SK-N-SH treated with all-trans-retinoic acid at 6 μM for 48 hours (cell line): ENCODE results near the gene LCLAT1.

Experiments
- ATAC-seq: fragments of 200-7000 bp; cut with Tn5 transposase; 3 replicates; pipeline ENCODE4 v1.9.1; 2020; ENCODE audit warnings: mild to moderate bottlenecking, moderate library complexity
- ARNTL ChIP-seq: fragments of 450-650 bp; formaldehyde crosslinking; IDR thresholded peaks from 2 replicates; pipeline ENCODE4 v1.5.0; 2020; ENCODE audit warnings: low read depth, mild to moderate bottlenecking, moderate library complexity, borderline replicate concordance
- BACH2 ChIP-seq: fragments of 250-450 bp; sonication (Bioruptor Pico); IDR thresholded peaks from 2 replicates; pipeline ENCODE4 v1.9.0; 2021; ENCODE audit warnings: mild to moderate bottlenecking, borderline replicate concordance
- CSDC2 ChIP-seq: fragments of 250-450 bp; sonication (Bioruptor Pico); IDR thresholded peaks from 2 replicates; pipeline ENCODE4 v1.5.0; 2020; ENCODE audit warnings: mild to moderate bottlenecking, moderate library complexity
- ESRRG ChIP-seq: fragments of 250-450 bp; sonication (Bioruptor Pico); IDR thresholded peaks from 2 replicates; pipeline ENCODE4 v1.6.1; 2021; ENCODE audit warnings: mild to moderate bottlenecking
- GLIS3 ChIP-seq: fragments of 250-450 bp; sonication (Bioruptor Pico); IDR thresholded peaks from 2 replicates; pipeline ENCODE4 v1.5.0; 2020; ENCODE audit warnings: mild to moderate bottlenecking, moderate library complexity
- OSR1 ChIP-seq: fragments of 250-450 bp; sonication (Bioruptor Pico); IDR thresholded peaks from 2 replicates; pipeline ENCODE4 v1.8.0; 2022; ENCODE audit warnings: moderate library complexity, mild to moderate bottlenecking, inconsistent platforms
- PATZ1 ChIP-seq: fragments of 250-450 bp; sonication (Bioruptor Pico); IDR thresholded peaks from 2 replicates; pipeline ENCODE4 v1.8.0; 2020; ENCODE audit warnings: mild to moderate bottlenecking, moderate library complexity, borderline replicate concordance
- POU6F1 ChIP-seq: fragments of 250-450 bp; sonication (Bioruptor Pico); IDR thresholded peaks from 2 replicates; pipeline ENCODE4 v1.8.0; 2021; ENCODE audit warnings: low read depth, mild to moderate bottlenecking, moderate library complexity, borderline replicate concordance
- PPARA ChIP-seq: fragments of 250-450 bp; sonication (Bioruptor Pico); IDR thresholded peaks from 2 replicates; pipeline ENCODE4 v1.5.0; 2020; ENCODE audit warnings: mild to moderate bottlenecking, borderline replicate concordance
- RARB ChIP-seq: fragments of 250-450 bp; sonication (Bioruptor Pico); IDR thresholded peaks from 2 replicates; pipeline ENCODE4 v1.8.0; 2021; ENCODE audit warnings: mild to moderate bottlenecking, moderate library complexity
- SNAI2 ChIP-seq: fragments of 250-450 bp; sonication (Bioruptor Pico); IDR thresholded peaks from 2 replicates; pipeline ENCODE4 v1.5.0; 2020; ENCODE audit warnings: mild to moderate bottlenecking, moderate library complexity
- TCF4 ChIP-seq: fragments of 250-450 bp; sonication (Bioruptor Pico); IDR thresholded peaks from 2 replicates; pipeline ENCODE4 v1.8.0; 2021; ENCODE audit warnings: mild to moderate bottlenecking, moderate library complexity, borderline replicate concordance
- TOX ChIP-seq: fragments of 250-450 bp; sonication (Bioruptor Pico); IDR thresholded peaks from 2 replicates; pipeline ENCODE4 v1.8.0; 2021; ENCODE audit warnings: mild to moderate bottlenecking, moderate library complexity, borderline replicate concordance
- ZFP3 ChIP-seq: fragments of 250-450 bp; sonication (Bioruptor Pico); IDR thresholded peaks from 2 replicates; pipeline ENCODE4 v1.5.0; 2020; ENCODE audit warnings: mild to moderate bottlenecking, moderate library complexity
- ZFP30 ChIP-seq: fragments of 450-650 bp; formaldehyde crosslinking; IDR thresholded peaks from 2 replicates; pipeline ENCODE4 v1.5.0; 2022; ENCODE audit warnings: mild to moderate bottlenecking, moderate library complexity
- ZNF565 ChIP-seq: fragments of 450-650 bp; formaldehyde crosslinking; conservative IDR thresholded peaks from 2 replicates; pipeline ENCODE4 v1.5.0; 2020; ENCODE audit warnings: low read depth, mild to moderate bottlenecking, moderate library complexity
- ZNF70 ChIP-seq: fragments of 450-650 bp; formaldehyde crosslinking; IDR thresholded peaks from 2 replicates; pipeline ENCODE4 v1.5.0; 2020; ENCODE audit warnings: mild to moderate bottlenecking, moderate library complexity
- ZNF8 ChIP-seq: fragments of 450-650 bp; formaldehyde crosslinking; IDR thresholded peaks from 2 replicates; pipeline ENCODE4 v1.5.0; 2020; ENCODE audit warnings: mild to moderate bottlenecking, moderate library complexity
- TF ChIP-seq, protein P1 (sequence below): fragments of 250-450 bp; sonication (Bioruptor Pico); IDR thresholded peaks from 2 replicates; pipeline ENCODE4 v1.5.0; 2020; ENCODE audit warnings: mild to moderate bottlenecking, moderate library complexity
- TF ChIP-seq, protein P2 (sequence below): fragments of 250-450 bp; sonication (Bioruptor Pico); IDR thresholded peaks from 2 replicates; pipeline ENCODE4 v1.5.1; 2020; ENCODE audit warnings: low read depth, mild to moderate bottlenecking, moderate library complexity

LCLAT1 gene

DNA sequence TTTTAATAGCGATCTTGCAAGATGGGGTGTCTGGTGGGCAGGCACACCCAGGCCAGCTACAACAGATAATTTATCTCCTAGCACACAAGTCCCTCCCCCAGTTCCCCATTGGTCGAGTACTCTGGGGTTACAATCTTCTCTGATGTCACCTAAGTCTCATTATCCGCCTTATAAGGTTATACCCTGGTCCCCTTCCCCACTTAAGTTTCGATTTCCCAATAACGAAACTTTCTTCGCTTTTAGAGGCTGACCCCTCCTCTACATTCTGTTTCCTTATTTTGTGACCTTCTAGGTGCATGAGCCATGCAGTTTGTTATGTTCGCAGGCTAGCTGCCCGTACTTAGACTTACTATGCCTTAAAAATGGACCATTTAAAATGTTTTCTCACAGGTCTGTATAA lies 180.1 kb downstream of the LCLAT1 start (continued):
- no peak for TF ChIP-seq ZFP3 (CRISPR knock-in tag)
- no peak for TF ChIP-seq BACH2

DNA sequence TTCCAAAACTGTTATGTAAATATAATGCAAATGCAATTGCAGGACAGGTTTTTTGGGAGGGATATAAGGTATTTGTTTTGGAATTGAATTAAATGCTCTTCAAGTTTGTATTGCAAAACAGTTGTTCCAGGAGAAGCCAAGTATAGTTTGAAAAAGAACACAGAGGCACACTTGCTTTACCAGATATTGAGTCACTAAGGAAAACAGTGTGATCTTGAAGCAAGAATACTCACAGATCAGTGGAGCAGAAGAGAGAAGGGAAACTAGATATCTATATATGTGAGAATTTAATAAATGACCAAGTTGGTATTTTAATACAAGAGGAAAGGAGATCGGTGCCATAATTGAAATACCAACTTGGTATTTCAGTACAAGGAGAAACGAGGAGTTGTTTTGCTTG lies 181.3 kb downstream of the LCLAT1 start:
- TF ChIP-seq, protein P1, sequence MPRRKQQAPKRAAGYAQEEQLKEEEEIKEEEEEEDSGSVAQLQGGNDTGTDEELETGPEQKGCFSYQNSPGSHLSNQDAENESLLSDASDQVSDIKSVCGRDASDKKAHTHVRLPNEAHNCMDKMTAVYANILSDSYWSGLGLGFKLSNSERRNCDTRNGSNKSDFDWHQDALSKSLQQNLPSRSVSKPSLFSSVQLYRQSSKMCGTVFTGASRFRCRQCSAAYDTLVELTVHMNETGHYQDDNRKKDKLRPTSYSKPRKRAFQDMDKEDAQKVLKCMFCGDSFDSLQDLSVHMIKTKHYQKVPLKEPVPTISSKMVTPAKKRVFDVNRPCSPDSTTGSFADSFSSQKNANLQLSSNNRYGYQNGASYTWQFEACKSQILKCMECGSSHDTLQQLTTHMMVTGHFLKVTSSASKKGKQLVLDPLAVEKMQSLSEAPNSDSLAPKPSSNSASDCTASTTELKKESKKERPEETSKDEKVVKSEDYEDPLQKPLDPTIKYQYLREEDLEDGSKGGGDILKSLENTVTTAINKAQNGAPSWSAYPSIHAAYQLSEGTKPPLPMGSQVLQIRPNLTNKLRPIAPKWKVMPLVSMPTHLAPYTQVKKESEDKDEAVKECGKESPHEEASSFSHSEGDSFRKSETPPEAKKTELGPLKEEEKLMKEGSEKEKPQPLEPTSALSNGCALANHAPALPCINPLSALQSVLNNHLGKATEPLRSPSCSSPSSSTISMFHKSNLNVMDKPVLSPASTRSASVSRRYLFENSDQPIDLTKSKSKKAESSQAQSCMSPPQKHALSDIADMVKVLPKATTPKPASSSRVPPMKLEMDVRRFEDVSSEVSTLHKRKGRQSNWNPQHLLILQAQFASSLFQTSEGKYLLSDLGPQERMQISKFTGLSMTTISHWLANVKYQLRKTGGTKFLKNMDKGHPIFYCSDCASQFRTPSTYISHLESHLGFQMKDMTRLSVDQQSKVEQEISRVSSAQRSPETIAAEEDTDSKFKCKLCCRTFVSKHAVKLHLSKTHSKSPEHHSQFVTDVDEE (CRISPR knock-in tag): no peak
- TF ChIP-seq GLIS3 (CRISPR knock-in tag): no peak
- TF ChIP-seq, protein P2, sequence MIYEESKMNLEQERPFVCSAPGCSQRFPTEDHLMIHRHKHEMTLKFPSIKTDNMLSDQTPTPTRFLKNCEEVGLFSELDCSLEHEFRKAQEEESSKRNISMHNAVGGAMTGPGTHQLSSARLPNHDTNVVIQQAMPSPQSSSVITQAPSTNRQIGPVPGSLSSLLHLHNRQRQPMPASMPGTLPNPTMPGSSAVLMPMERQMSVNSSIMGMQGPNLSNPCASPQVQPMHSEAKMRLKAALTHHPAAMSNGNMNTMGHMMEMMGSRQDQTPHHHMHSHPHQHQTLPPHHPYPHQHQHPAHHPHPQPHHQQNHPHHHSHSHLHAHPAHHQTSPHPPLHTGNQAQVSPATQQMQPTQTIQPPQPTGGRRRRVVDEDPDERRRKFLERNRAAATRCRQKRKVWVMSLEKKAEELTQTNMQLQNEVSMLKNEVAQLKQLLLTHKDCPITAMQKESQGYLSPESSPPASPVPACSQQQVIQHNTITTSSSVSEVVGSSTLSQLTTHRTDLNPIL: no peak
- TF ChIP-seq ARNTL: no peak
- no peak for ATAC-seq

DNA sequence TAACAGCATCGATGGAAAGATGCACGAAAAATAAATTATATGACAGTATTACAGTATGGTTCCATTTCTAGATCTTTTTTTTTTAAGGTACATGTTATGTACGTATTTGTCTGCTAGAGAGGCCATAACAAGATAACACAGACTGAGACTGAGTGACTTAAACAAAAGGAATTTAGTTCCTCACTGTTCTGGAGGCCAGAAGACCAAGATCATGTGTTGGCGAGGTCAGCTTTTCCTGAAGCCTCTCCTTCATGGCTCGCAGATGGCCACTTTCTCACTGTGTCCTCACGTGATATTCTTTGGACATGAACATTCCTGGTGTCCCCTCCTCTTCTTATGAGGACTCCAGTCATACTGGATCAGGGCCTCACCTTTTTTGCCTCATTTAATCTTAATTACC lies 182.8 kb downstream of the LCLAT1 start:
- ATAC-seq: no peak; the same call in 2 of the 3 replicates
- no peak for TF ChIP-seq ZFP30 (CRISPR knock-in tag)
- no peak for TF ChIP-seq ZNF8 (CRISPR knock-in tag)
- TF ChIP-seq POU6F1: no peak
- TF ChIP-seq RARB (CRISPR knock-in tag): no peak
- no peak for TF ChIP-seq TOX (CRISPR knock-in tag)
- TF ChIP-seq, protein P1 (CRISPR knock-in tag): no peak
- no peak for TF ChIP-seq OSR1
- TF ChIP-seq ARNTL: no peak
- TF ChIP-seq, protein P2: no peak
- TF ChIP-seq BACH2: no peak
- no peak for TF ChIP-seq CSDC2 (CRISPR knock-in tag)
- TF ChIP-seq TCF4 (CRISPR knock-in tag): no peak
- no peak for TF ChIP-seq PPARA
- no peak for TF ChIP-seq ZNF70
- TF ChIP-seq PATZ1 (CRISPR knock-in tag): no peak
- TF ChIP-seq ZNF565 (CRISPR knock-in tag): no peak
- TF ChIP-seq SNAI2 (CRISPR knock-in tag): no peak
- TF ChIP-seq ESRRG: no peak
- TF ChIP-seq ZFP3 (CRISPR knock-in tag): no peak
